ENCODE data around the gene GNG11.

GRCh38 chr7:93948106-93948505, 26.6 kb downstream of the GNG11 start:
- no peak for TF ChIP-seq POLR2A (IDR thresholded peaks at IDR 0.05; ENCODE audit: low read length)
- no peak for TF ChIP-seq ZNF302 (CRISPR knock-in tag; IDR thresholded peaks at IDR 0.05)
- TF ChIP-seq CTCF (IDR thresholded peaks at IDR 0.05): no peak
- TF ChIP-seq BHLHE40 (IDR thresholded peaks at IDR 0.05; ENCODE audit: low read depth, low read length): no peak

Measured in A549 (cell line).